Suprapubic skin (tissue), 4 donors: Measurements from ENCODE around the gene ANGEL1. TPM values are rescaled to one million over a fixed set of nuclear protein-coding genes. Genes with fewer than 3 reads are reported as not detected.

Source experiments
- DNase-seq, 2 donors: peaks; one replicate each; pipeline ENCODE4 v3.0.0-alpha.2; 2019; ENCODE audit warnings: low spot score in 2 of 2
- H3K27ac ChIP-seq: fragments of 200-600 bp; sonication (generic); one replicate; pipeline ENCODE4 v1.5.1; 2019
- H3K27me3 ChIP-seq: fragments of 200-600 bp; sonication (generic); one replicate; pipeline ENCODE4 v1.5.1; 2019
- H3K36me3 ChIP-seq: fragments of 200-600 bp; sonication (generic); one replicate; pipeline ENCODE4 v1.5.1; 2019
- H3K4me1 ChIP-seq: fragments of 200-600 bp; sonication (generic); one replicate; pipeline ENCODE4 v1.5.1; 2019
- H3K4me3 ChIP-seq: fragments of 200-600 bp; sonication (generic); one replicate; pipeline ENCODE4 v1.5.1; 2019; ENCODE audit warnings: mild to moderate bottlenecking
- H3K9me3 ChIP-seq: fragments of 200-600 bp; sonication (generic); one replicate; pipeline ENCODE4 v1.5.1; 2019
- CTCF ChIP-seq, 2 donors: fragments of 200-600 bp in 1 of 2; fragments of 450-650 bp in 1 of 2; sonication (generic) in 1 of 2; IDR thresholded peaks; one replicate each; pipeline ENCODE4 v1.5.1; 2016 to 2019; ENCODE audit warnings: antibody characterized with exemption in 2 of 2, mild to moderate bottlenecking in 1 of 2, moderate library complexity in 1 of 2
- EP300 ChIP-seq: sonication (generic); formaldehyde crosslinking; IDR thresholded peaks from one replicate; pipeline ENCODE4 v1.6.1; 2017; ENCODE audit warnings: antibody characterized with exemption
- POLR2A ChIP-seq, 2 donors: fragments of 450-650 bp; IDR thresholded peaks; one replicate each; pipeline ENCODE4 v1.6.1; 2017; ENCODE audit warnings: antibody characterized with exemption in 2 of 2, mild to moderate bottlenecking in 2 of 2, moderate library complexity in 2 of 2
- POLR2AphosphoS5 ChIP-seq, 3 donors: sonication (generic); formaldehyde crosslinking; IDR thresholded peaks; one replicate each; pipeline ENCODE4 v1.6.1; 2017; ENCODE audit warnings: antibody characterized with exemption in 3 of 3
- whole genome bisulfite sequencing: methylation state at CpG from one replicate; pipeline ENCODE4 v1.1.5; 2018; 5-methylcytosine and 5-hydroxymethylcytosine counted together
- total RNA-seq, 4 donors: library from RNA; depleted of rRNA; stranded (reverse); fragments of >200 nt; gene quantifications; one replicate each; pipeline ENCODE4 v1.1.0, GENCODE V29; 2016

The ANGEL1 gene
- total RNA-seq, 4 donors from 2014 or later: 17.1 to 25.8 (median 21.9) TPM

GRCh38 chr14:76810525-76810924 is 2.2 kb downstream of the ANGEL1 start:
- Histone ChIP-seq H3K4me3 (peak overlapping the region; percentile 71), H3K27ac (no peak overlapping the region), H3K36me3 (peaks cover 33% of the 10 kb centered on the region), H3K9me3 (no peaks in the 10 kb centered on the region), H3K27me3 (no peaks in the 10 kb centered on the region), H3K4me1 (peaks cover 20% of the 10 kb centered on the region)
- TF ChIP-seq POLR2AphosphoS5 (IDR thresholded peaks at IDR 0.05) (no peak), EP300 (no peak), POLR2A (IDR thresholded peaks at IDR 0.05) (no peak), CTCF (IDR thresholded peaks at IDR 0.05) (no peak)
- WGBS: 25% methylated on average over 3 of the region's 3 CpGs
- no peak for DNase-seq

GRCh38 chr14:76808990-76809389 is 3.7 kb downstream of the ANGEL1 start:
- Histone ChIP-seq H3K4me3 (no peak overlapping the region), H3K36me3 (peaks cover 37% of the 10 kb centered on the region), H3K9me3 (no peaks in the 10 kb centered on the region), H3K27ac (no peak overlapping the region), H3K4me1 (peaks cover 20% of the 10 kb centered on the region), H3K27me3 (no peaks in the 10 kb centered on the region)
- DNase-seq: no peak
- whole genome bisulfite sequencing: 100% methylated on average over 2 of the region's 4 CpGs
- TF ChIP-seq EP300 (no peak), POLR2A (IDR thresholded peaks at IDR 0.05) (no peak), CTCF (IDR thresholded peaks at IDR 0.05) (no peak), POLR2AphosphoS5 (IDR thresholded peaks at IDR 0.05) (no peak)

GRCh38 chr14:76808011-76808410 is 4.7 kb downstream of the ANGEL1 start:
- H3K27me3 ChIP-seq: no peaks in the 10 kb centered on the region
- H3K4me1 ChIP-seq: peaks cover 20% of the 10 kb centered on the region
- no peak overlapping the region for H3K4me3 ChIP-seq
- no peak overlapping the region for H3K27ac ChIP-seq
- H3K9me3 ChIP-seq: no peaks in the 10 kb centered on the region
- peaks cover 44% of the 10 kb centered on the region for H3K36me3 ChIP-seq
- TF ChIP-seq EP300 (no peak), POLR2AphosphoS5 (IDR thresholded peaks at IDR 0.05) (no peak), POLR2A (IDR thresholded peaks at IDR 0.05) (no peak), CTCF (IDR thresholded peaks at IDR 0.05) (no peak)
- 94% methylated on average over 1 of the region's 1 CpG for WGBS
- DNase-seq: no peak

- no peaks in the 10 kb centered on the region for H3K27me3 ChIP-seq
- H3K9me3 ChIP-seq: no peaks in the 10 kb centered on the region
- no peak overlapping the region for H3K27ac ChIP-seq
- no peak for DNase-seq
- WGBS: 95% methylated on average over 6 of the region's 12 CpGs
- no peak for TF ChIP-seq POLR2A (IDR thresholded peaks at IDR 0.05)
- H3K36me3 ChIP-seq: peaks cover 60% of the 10 kb centered on the region
- no peak overlapping the region for H3K4me3 ChIP-seq
- H3K4me1 ChIP-seq: peaks cover 14% of the 10 kb centered on the region
Measured at GRCh38 chr14:76806446-76806845, 6.2 kb downstream of the ANGEL1 start.

- Histone ChIP-seq H3K27me3 (no peaks in the 10 kb centered on the region), H3K4me1 (no peaks in the 10 kb centered on the region), H3K36me3 (peaks cover 43% of the 10 kb centered on the region), H3K4me3 (no peak overlapping the region), H3K27ac (no peak overlapping the region), H3K9me3 (no peaks in the 10 kb centered on the region)
- TF ChIP-seq EP300 (no peak), CTCF (IDR thresholded peaks at IDR 0.05) (no peak), POLR2AphosphoS5 (IDR thresholded peaks at IDR 0.05) (no peak), POLR2A (IDR thresholded peaks at IDR 0.05) (no peak)
- no peak for DNase-seq
- 91% methylated on average over 5 of the region's 5 CpGs for WGBS
Measured at GRCh38 chr14:76793956-76794355, 18.7 kb downstream of the ANGEL1 start.

GRCh38 chr14:76793324-76793723 is 19.4 kb downstream of the ANGEL1 start:
- 78% methylated on average over 4 of the region's 4 CpGs for WGBS
- TF ChIP-seq POLR2AphosphoS5 (IDR thresholded peaks at IDR 0.05) (no peak), CTCF (IDR thresholded peaks at IDR 0.05) (no peak), EP300 (no peak), POLR2A (IDR thresholded peaks at IDR 0.05) (no peak)

More at GRCh38 chr14:76793324-76793723, 19.4 kb downstream of the ANGEL1 start:
- DNase-seq: no peak
- peaks cover 50% of the 10 kb centered on the region for H3K36me3 ChIP-seq
- no peak overlapping the region for H3K4me3 ChIP-seq
- no peaks in the 10 kb centered on the region for H3K27me3 ChIP-seq
- H3K9me3 ChIP-seq: no peaks in the 10 kb centered on the region
- no peak overlapping the region for H3K27ac ChIP-seq
- no peaks in the 10 kb centered on the region for H3K4me1 ChIP-seq
